HG03196 (cell line): ENCODE data around the gene TEAD3.

Experiments
- ATAC-seq: cut with Tn5 transposase; IDR thresholded peaks from one replicate; pipeline ENCODE4 v1.9.1; 2021; ENCODE audit not compliant: unreplicated experiment

Gene TEAD3

GRCh38 chr6:35427435-35427834, 69.4 kb downstream of the TEAD3 start:
- no peak for ATAC-seq

- ATAC-seq: no peak
Observed at GRCh38 chr6:35426074-35426473, 70.8 kb downstream of the TEAD3 start.

- no peak for ATAC-seq
Observed at GRCh38 chr6:35425284-35425683, 71.6 kb downstream of the TEAD3 start.
